ENCODE data around the gene OR2T2. TPM values are rescaled to one million over a fixed set of nuclear protein-coding genes. Genes with fewer than 3 reads are reported as not detected.
"Not testable (repeated sequence)": the region's sequence is repeated elsewhere in the genome, so short reads cannot be mapped to it uniquely, and the experiment has no call there.

Gene OR2T2
- polyA plus RNA-seq, 1 experiment = not detected

DNA sequence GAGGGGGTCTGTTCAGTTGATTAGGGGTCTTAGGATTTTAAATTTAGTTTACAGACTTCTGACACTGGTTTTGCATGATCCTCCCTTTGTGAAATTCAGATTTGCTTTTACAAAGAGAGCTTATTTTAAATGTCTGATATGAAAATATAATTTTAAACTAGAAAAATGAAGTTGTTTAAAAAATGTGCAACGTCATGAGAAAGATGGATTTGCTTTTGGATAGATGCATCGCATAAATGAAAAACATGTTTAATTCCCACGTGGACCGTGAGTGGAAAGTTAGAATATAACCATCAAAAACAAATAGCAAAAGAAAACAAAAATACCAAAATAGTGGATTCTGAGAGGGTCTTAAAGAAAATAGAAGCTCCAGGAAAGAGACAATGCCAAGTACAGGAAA, 25.7 kb downstream of the OR2T2 start:
- CTCF ChIA-PET = interaction anchor here (0.7 kb wide), 1 partner anchor 274 kb away, joined by 3 read pairs; no protein-coding TSS in a partner anchor
- DNase-seq (ENCODE audit: low read depth) = no peak
- TF ChIP-seq, protein P1, sequence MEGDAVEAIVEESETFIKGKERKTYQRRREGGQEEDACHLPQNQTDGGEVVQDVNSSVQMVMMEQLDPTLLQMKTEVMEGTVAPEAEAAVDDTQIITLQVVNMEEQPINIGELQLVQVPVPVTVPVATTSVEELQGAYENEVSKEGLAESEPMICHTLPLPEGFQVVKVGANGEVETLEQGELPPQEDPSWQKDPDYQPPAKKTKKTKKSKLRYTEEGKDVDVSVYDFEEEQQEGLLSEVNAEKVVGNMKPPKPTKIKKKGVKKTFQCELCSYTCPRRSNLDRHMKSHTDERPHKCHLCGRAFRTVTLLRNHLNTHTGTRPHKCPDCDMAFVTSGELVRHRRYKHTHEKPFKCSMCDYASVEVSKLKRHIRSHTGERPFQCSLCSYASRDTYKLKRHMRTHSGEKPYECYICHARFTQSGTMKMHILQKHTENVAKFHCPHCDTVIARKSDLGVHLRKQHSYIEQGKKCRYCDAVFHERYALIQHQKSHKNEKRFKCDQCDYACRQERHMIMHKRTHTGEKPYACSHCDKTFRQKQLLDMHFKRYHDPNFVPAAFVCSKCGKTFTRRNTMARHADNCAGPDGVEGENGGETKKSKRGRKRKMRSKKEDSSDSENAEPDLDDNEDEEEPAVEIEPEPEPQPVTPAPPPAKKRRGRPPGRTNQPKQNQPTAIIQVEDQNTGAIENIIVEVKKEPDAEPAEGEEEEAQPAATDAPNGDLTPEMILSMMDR (IDR thresholded peaks at IDR 0.05; ENCODE audit: insufficient read depth, low read depth, low read length) = no peak
- Histone ChIP-seq H3K36me3 (ENCODE audit: control insufficient read depth, insufficient read depth, low read length) (no peaks in the 10 kb centered on the region), H3K4me3 (ENCODE audit: low read depth, low read length) (no peak overlapping the region), H3K27me3 (ENCODE audit: control insufficient read depth, insufficient read depth, low read length) (no peaks in the 10 kb centered on the region)
- POLR2A ChIA-PET = no interaction called here

DNA sequence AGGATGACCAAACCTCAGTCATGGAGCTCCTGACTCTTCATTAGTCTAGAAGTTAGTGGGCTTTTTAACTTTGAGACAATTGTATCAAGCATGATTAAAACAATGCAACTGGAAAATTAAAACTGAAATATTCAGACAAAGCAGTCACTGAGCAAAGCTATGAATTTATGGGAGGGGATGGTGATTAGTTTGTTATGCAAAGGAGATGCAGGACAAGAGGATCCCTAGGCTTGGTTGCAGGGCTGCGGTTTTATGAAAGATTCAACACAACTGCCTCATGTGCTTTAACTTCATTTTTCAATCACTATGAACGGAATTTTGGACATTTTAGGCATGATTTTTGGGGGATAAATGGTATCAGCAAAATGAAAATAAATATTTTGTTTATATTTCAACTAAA, 26.7 kb downstream of the OR2T2 start:
- H3K4me3 ChIP-seq (ENCODE audit: low read depth, low read length); CTCF ChIA-PET; DNase-seq (ENCODE audit: low read depth); H3K27me3 ChIP-seq (ENCODE audit: control insufficient read depth, insufficient read depth, low read length); POLR2A ChIA-PET; H3K36me3 ChIP-seq (ENCODE audit: control insufficient read depth, insufficient read depth, low read length): not testable (repeated sequence)

DNA sequence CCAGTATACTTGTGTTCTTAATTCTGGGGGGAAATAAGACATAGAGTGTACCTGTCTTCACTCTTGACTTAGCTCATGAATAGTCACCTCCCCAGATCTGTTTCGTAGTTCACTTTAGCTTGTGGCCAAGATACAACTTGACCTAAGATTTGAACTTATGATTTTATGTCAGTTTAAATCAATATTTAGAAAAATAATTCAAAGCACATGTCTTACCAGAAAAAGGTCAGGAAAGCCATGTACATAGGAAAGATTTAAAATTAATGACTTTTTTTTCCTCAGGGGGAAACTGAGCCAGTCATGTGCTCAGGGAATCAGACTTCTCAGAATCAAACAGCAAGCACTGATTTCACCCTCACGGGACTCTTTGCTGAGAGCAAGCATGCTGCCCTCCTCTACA, 27.6 kb downstream of the OR2T2 start, which contains the start of gene OR2T3:
OR2T3 (plus strand) TSS at position 301 of the 400 bp plus-strand sequence; CDS start at position 301, 0 bp downstream.
- H3K36me3 ChIP-seq (ENCODE audit: control insufficient read depth, insufficient read depth, low read length); POLR2A ChIA-PET; DNase-seq (ENCODE audit: low read depth); H3K27me3 ChIP-seq (ENCODE audit: control insufficient read depth, insufficient read depth, low read length); H3K4me3 ChIP-seq (ENCODE audit: low read depth, low read length); CTCF ChIA-PET: not testable (repeated sequence)

DNA sequence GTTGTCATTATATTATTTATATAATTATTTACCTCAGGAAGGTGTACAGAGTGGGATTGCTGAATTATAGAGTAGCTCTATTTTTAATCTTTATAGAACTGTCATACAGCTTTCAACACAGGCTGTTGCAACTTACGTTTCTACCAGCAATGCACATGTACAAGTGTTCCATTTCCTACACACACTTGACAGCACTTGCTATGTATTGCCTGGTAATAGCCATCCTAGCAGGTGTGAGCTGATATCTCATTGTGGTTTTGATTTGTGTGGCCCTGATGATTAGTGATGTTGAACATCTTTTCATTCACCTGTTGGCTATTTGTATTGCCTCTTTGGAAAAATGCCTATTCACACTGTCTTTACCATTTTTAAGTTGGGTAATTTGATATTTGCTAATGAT, 30.2 kb downstream of the OR2T2 start:
- H3K4me3 ChIP-seq (ENCODE audit: low read depth, low read length); CTCF ChIA-PET; DNase-seq (ENCODE audit: low read depth); POLR2A ChIA-PET; H3K27me3 ChIP-seq (ENCODE audit: control insufficient read depth, insufficient read depth, low read length); H3K36me3 ChIP-seq (ENCODE audit: control insufficient read depth, insufficient read depth, low read length): not testable (repeated sequence)

DNA sequence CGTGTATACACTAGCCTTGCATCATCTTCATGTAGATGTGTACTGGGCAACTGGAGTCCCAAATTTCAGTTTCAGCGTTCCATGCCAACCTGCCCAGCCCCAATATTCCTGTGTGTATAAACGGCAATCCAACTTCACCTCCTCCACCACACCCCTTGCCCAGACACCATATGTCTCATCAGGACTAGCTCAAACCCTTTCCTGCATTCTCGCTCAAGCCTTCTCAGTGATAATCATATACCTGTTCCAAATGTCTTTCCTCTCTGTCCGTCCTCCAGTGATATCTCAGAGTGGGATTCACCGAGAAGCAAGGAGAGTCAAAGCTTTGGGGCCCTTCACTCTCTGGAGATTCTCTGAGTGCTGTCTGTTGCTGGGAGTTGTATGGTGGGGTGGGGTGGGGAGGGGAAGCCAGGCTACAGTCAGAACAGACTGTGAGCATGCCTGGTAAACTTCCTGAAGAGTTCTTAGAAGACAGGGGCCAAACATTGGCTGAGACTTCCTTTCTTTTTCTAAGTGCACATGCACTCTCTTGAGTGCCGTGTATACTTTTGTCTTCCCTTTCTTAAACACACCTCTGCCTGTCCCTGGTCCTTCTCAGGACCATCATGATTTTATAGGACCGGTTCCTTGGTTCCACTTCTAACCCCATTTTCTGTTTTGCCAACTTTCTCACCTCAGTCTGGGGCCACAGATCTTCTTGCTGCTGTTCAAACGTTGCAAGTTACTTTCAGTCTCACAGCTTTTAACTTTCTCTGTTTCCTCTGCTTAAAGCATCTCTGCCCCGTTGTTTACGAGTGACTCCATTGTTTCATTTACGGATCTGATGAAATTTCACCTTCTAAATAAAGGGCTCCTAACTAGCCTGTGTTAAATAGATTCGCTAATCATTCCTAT, 36.5 kb downstream of the OR2T2 start:
- CTCF ChIA-PET; H3K27me3 ChIP-seq (ENCODE audit: control insufficient read depth, insufficient read depth, low read length); DNase-seq (ENCODE audit: low read depth); POLR2A ChIA-PET; H3K36me3 ChIP-seq (ENCODE audit: control insufficient read depth, insufficient read depth, low read length); H3K4me3 ChIP-seq (ENCODE audit: low read depth, low read length): not testable (repeated sequence)

DNA sequence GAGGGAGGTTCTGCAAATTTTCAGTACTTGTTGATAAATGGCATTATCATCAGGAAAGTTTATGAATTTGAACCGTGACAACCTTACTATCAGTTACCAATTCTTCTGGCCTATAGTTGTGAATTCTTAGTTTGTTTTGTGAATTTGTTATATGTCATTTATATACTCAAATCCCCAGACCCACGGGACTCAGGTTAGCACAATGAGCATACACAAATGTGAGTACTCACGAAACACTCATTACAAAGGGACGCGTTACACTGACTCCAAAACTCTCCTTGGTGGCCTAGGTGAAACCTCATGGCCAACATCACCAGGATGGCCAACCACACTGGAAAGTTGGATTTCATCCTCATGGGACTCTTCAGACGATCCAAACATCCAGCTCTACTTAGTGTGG, 42.9 kb downstream of the OR2T2 start, which contains the start of gene OR2T5:
OR2T5 (plus strand) TSS at position 301 of the 400 bp plus-strand sequence; CDS start at position 301, 0 bp downstream.
- H3K27me3 ChIP-seq (ENCODE audit: control insufficient read depth, insufficient read depth, low read length); CTCF ChIA-PET; POLR2A ChIA-PET; H3K36me3 ChIP-seq (ENCODE audit: control insufficient read depth, insufficient read depth, low read length); DNase-seq (ENCODE audit: low read depth); H3K4me3 ChIP-seq (ENCODE audit: low read depth, low read length): not testable (repeated sequence)

DNA sequence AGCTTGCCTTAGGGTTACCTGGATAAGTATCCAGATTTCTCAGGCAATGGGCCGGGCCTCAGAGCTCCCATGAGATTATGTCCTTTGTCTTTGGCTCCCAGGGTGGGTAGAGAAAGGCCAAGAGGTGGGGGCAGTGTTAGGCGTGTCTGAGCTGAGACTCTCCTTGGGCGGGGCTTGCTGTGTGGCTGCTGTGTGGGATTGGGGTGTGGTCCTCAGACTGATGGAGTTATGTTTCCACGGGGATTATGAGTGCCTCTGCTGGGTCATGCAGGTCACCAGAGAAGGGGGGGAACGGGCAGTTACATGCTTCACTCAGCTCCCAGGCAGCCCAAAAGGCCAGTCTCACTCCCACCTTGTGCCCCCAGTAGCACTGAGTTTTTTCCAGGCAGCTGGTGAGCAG, 51.2 kb downstream of the OR2T2 start:
- H3K4me3 ChIP-seq (ENCODE audit: low read depth, low read length); H3K27me3 ChIP-seq (ENCODE audit: control insufficient read depth, insufficient read depth, low read length); CTCF ChIA-PET; DNase-seq (ENCODE audit: low read depth); H3K36me3 ChIP-seq (ENCODE audit: control insufficient read depth, insufficient read depth, low read length); POLR2A ChIA-PET: not testable (repeated sequence)

DNA sequence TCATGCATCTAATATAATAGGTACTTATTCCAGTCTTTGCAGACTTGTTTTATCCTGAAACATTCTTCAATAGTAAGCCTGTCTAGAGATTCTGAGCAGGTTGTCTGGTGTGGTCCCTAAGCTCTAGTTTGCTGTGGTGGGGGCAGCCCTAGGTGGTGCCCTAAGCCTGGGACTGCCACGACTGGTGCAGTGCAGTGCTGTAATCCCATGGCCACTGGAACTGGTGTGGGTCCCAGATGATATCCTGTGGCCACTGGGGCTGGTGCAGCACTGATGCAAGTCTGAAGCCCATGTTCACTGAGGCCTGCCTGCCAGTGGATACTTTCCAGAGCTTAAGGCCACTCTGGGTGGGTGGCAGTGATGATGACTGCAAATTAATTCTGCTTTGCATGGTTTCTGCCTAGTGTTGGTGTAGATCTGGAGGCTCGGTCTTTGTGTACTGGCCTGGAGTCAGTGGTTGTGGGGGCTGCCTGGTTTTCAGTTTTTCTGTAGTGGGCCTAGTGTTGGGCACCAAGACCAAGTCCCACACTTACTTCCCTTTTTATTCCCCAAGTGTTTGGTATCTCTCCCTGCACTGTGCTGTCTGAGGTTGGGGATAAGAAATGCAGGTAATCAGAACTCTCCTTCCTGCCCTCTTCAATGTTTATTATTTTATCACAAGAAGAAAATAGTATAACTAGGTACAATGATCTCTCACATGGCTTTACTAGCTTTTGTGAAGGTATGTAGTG, 55.0 kb downstream of the OR2T2 start:
- CTCF ChIA-PET; POLR2A ChIA-PET; DNase-seq (ENCODE audit: low read depth); H3K4me3 ChIP-seq (ENCODE audit: low read depth, low read length); H3K36me3 ChIP-seq (ENCODE audit: control insufficient read depth, insufficient read depth, low read length); H3K27me3 ChIP-seq (ENCODE audit: control insufficient read depth, insufficient read depth, low read length): not testable (repeated sequence)

Other genes with a start within 250 kb of the OR2T2 start
- gene OR2M3, start 248.4 kb upstream of the OR2T2 start, polyA plus RNA-seq (2011; rRNA removed) = not detected in 2 replicates
- gene OR2M4, start 214.2 kb upstream of the OR2T2 start, polyA plus RNA-seq (2011; rRNA removed) = not detected in 2 replicates
- not detected in 2 replicates for gene OR2T33, start 167.7 kb upstream of the OR2T2 start, polyA plus RNA-seq (2011; rRNA removed)
- gene OR2T12, start 142.2 kb upstream of the OR2T2 start, polyA plus RNA-seq (2011; rRNA removed) = not detected in 2 replicates
- gene OR2M7, start 121.1 kb upstream of the OR2T2 start, polyA plus RNA-seq (2011; rRNA removed) = not detected in 2 replicates
- not detected in 2 replicates for gene OR14C36, start 96.9 kb upstream of the OR2T2 start, polyA plus RNA-seq (2011; rRNA removed)
- not detected in 2 replicates for gene OR2T4, start 84.0 kb upstream of the OR2T2 start, polyA plus RNA-seq (2011; rRNA removed)
- not detected in 2 replicates for gene OR2T6, start 69.9 kb upstream of the OR2T2 start, polyA plus RNA-seq (2011; rRNA removed)
- not detected in 2 replicates for gene OR2T1, start 42.6 kb upstream of the OR2T2 start, polyA plus RNA-seq (2011; rRNA removed)
- not detected in 2 replicates for gene OR2T3, start 27.7 kb downstream of the OR2T2 start, polyA plus RNA-seq (2011; rRNA removed)
- not detected in 2 replicates for gene OR2T5, start 43.0 kb downstream of the OR2T2 start, polyA plus RNA-seq (2011; rRNA removed)
- not detected in 2 replicates for gene OR2G6, start 62.4 kb downstream of the OR2T2 start, polyA plus RNA-seq (2011; rRNA removed)
- gene OR2T29, start 117.1 kb downstream of the OR2T2 start, polyA plus RNA-seq (2011; rRNA removed) = not detected in 2 replicates
- gene OR2T34, start 129.1 kb downstream of the OR2T2 start, polyA plus RNA-seq (2011; rRNA removed) = not detected in 2 replicates
- not detected in 2 replicates for gene OR2T10, start 152.1 kb downstream of the OR2T2 start, polyA plus RNA-seq (2011; rRNA removed)
- gene OR2T11, start 189.5 kb downstream of the OR2T2 start, polyA plus RNA-seq (2011; rRNA removed) = not detected in 2 replicates
- not detected in 2 replicates for gene OR2T35, start 199.6 kb downstream of the OR2T2 start, polyA plus RNA-seq (2011; rRNA removed)
- gene OR2T27, start 209.9 kb downstream of the OR2T2 start, polyA plus RNA-seq (2011; rRNA removed) = not detected in 2 replicates